Thyroid gland (tissue), 4 donors: ENCODE results near the gene NIPAL3.

Experiments
- CTCF ChIP-seq, 6 experiments: fragments of 200-600 bp in 3 of 6; fragments of 450-650 bp in 3 of 6; sonication (generic) in 3 of 6; IDR thresholded peaks; one replicate each; pipeline ENCODE4 v1.5.1; 2016 to 2019; ENCODE audit warnings: antibody characterized with exemption in 6 of 6, mild to moderate bottlenecking in 2 of 6, inconsistent platforms in 1 of 6, moderate library complexity in 1 of 6
- POLR2A ChIP-seq, 2 donors: fragments of 450-650 bp; IDR thresholded peaks; one replicate each; pipeline ENCODE4 v1.6.1; 2017; ENCODE audit warnings: antibody characterized with exemption in 2 of 2, mild to moderate bottlenecking in 2 of 2, moderate library complexity in 1 of 2

GRCh38 chr1:24366707-24367106 lies 48.9 kb upstream of the NIPAL3 start:
- TF ChIP-seq CTCF (IDR thresholded peaks at IDR 0.05): no peak
- no peak for TF ChIP-seq POLR2A (IDR thresholded peaks at IDR 0.05)
